Thyroid gland (tissue), 4 donors: ENCODE results near the gene TMEM259.

Source experiments
- POLR2A ChIP-seq, 2 donors: fragments of 450-650 bp; IDR thresholded peaks; one replicate each; pipeline ENCODE4 v1.6.1; 2017; ENCODE audit warnings: antibody characterized with exemption in 2 of 2, mild to moderate bottlenecking in 2 of 2, moderate library complexity in 1 of 2
- TF ChIP-seq, protein P1 (sequence below), 6 experiments: fragments of 200-600 bp in 3 of 6; fragments of 450-650 bp in 3 of 6; sonication (generic) in 3 of 6; IDR thresholded peaks; one replicate each; pipeline ENCODE4 v1.5.1; 2016 to 2019; ENCODE audit warnings: antibody characterized with exemption in 6 of 6, mild to moderate bottlenecking in 2 of 6, inconsistent platforms in 1 of 6, moderate library complexity in 1 of 6

DNA sequence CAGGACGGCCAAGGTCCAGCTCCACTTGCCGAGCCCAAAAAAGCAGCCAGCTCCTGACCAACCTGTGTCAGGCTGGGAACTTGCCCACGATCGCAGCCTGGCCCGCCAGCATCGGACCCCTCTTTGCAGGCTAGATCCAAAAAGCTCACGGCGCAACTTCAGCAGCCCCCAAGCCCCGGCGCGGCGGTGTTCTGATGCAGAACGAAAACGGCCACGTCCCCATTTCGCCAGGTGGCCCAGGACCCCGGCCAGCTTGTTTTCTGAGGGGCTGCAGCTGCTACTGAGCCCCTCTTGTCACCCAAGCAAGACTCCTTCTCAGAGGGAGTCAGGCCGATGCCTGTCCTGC lies 1.3 kb downstream of the TMEM259 start:
- TF ChIP-seq, protein P1, sequence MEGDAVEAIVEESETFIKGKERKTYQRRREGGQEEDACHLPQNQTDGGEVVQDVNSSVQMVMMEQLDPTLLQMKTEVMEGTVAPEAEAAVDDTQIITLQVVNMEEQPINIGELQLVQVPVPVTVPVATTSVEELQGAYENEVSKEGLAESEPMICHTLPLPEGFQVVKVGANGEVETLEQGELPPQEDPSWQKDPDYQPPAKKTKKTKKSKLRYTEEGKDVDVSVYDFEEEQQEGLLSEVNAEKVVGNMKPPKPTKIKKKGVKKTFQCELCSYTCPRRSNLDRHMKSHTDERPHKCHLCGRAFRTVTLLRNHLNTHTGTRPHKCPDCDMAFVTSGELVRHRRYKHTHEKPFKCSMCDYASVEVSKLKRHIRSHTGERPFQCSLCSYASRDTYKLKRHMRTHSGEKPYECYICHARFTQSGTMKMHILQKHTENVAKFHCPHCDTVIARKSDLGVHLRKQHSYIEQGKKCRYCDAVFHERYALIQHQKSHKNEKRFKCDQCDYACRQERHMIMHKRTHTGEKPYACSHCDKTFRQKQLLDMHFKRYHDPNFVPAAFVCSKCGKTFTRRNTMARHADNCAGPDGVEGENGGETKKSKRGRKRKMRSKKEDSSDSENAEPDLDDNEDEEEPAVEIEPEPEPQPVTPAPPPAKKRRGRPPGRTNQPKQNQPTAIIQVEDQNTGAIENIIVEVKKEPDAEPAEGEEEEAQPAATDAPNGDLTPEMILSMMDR (IDR thresholded peaks at IDR 0.05) = no peak
- no peak for TF ChIP-seq POLR2A (IDR thresholded peaks at IDR 0.05)
